Upper lobe of left lung (tissue), 6 donors: ENCODE measurements around the gene PCSK5. TPM values are rescaled to one million over a fixed set of nuclear protein-coding genes. Genes with fewer than 3 reads are reported as not detected.

Experiments used
- ATAC-seq, 2 donors: fragments of 200-7000 bp; cut with Tn5 transposase; one replicate each; pipeline ENCODE4 v1.9.1; 2022; ENCODE audit warnings: mild to moderate bottlenecking in 2 of 2, moderate library complexity in 2 of 2; ENCODE audit not compliant: low FRiP score in 2 of 2
- DNase-seq, 2 donors: peaks; one replicate each; pipeline ENCODE4 v3.0.0-alpha.2; 2019 to 2020
- H3K27ac ChIP-seq, 4 donors: fragments of 200-600 bp; sonication (generic); one replicate each; pipeline ENCODE4 v1.5.1; 2016 to 2019
- H3K27me3 ChIP-seq, 4 donors: fragments of 200-600 bp; sonication (generic); one replicate each; pipeline ENCODE4 v1.5.1; 2017 to 2019
- H3K36me3 ChIP-seq, 4 donors: fragments of 200-600 bp; sonication (generic); one replicate each; pipeline ENCODE4 v1.5.1; 2016 to 2019
- H3K4me1 ChIP-seq, 4 donors: fragments of 200-600 bp; sonication (generic); one replicate each; pipeline ENCODE4 v1.5.1; 2018 to 2019
- H3K4me3 ChIP-seq, 4 donors: fragments of 200-600 bp; sonication (generic); one replicate each; pipeline ENCODE4 v1.5.1; 2017 to 2019; ENCODE audit warnings: mild to moderate bottlenecking in 2 of 4, moderate library complexity in 1 of 4
- H3K9me3 ChIP-seq, 4 donors: fragments of 200-600 bp; sonication (generic); one replicate each; pipeline ENCODE4 v1.5.1; 2018 to 2019
- EP300 ChIP-seq, 4 donors: sonication (generic); formaldehyde crosslinking; IDR thresholded peaks; one replicate each; pipeline ENCODE4 v1.5.1; 2017; ENCODE audit warnings: antibody characterized with exemption in 4 of 4, control low read depth in 2 of 4
- POLR2A ChIP-seq, 4 donors: fragments of 450-650 bp; IDR thresholded peaks; one replicate each; pipeline ENCODE4 v1.5.1; 2016 to 2017; ENCODE audit warnings: antibody characterized with exemption in 4 of 4, mild to moderate bottlenecking in 2 of 4
- POLR2AphosphoS5 ChIP-seq, 2 donors: sonication (generic); formaldehyde crosslinking; IDR thresholded peaks; one replicate each; pipeline ENCODE4 v1.5.1; 2017; ENCODE audit warnings: antibody characterized with exemption in 2 of 2
- WGBS, 2 donors: methylation state at CpG; one replicate each; pipeline ENCODE4 v1.1.5; 2017 to 2018; 5-methylcytosine and 5-hydroxymethylcytosine counted together
- total RNA-seq, 6 donors: library from RNA; depleted of rRNA in 4 of 6; stranded (reverse); fragments of >200 nt in 4 of 6; gene quantifications; one replicate each; pipeline versions ENCODE4 v1.1.0 to v1.2.1, GENCODE V29; 2016 to 2021
- TF ChIP-seq, protein P1 (sequence below), 6 experiments: fragments of 450-650 bp in 4 of 6; fragments of 200-600 bp in 2 of 6; sonication (generic) in 2 of 6; IDR thresholded peaks; one replicate each; pipeline ENCODE4 v1.5.1; 2016 to 2019; ENCODE audit warnings: antibody characterized with exemption in 6 of 6
- donor health status: DM: no; HTN: no; CAD: no; lungs with moderate emphysema.
- donor health status: DM: no; HTN: yes; CAD: no; lungs with severe emphysema.

Gene PCSK5
- total RNA-seq, 6 donors from 2014 or later = 12.8 to 29.2 (median 18.3) TPM

GRCh38 chr9:76203373-76203772 is 312.9 kb downstream of the PCSK5 start:
- TF ChIP-seq, protein P1, sequence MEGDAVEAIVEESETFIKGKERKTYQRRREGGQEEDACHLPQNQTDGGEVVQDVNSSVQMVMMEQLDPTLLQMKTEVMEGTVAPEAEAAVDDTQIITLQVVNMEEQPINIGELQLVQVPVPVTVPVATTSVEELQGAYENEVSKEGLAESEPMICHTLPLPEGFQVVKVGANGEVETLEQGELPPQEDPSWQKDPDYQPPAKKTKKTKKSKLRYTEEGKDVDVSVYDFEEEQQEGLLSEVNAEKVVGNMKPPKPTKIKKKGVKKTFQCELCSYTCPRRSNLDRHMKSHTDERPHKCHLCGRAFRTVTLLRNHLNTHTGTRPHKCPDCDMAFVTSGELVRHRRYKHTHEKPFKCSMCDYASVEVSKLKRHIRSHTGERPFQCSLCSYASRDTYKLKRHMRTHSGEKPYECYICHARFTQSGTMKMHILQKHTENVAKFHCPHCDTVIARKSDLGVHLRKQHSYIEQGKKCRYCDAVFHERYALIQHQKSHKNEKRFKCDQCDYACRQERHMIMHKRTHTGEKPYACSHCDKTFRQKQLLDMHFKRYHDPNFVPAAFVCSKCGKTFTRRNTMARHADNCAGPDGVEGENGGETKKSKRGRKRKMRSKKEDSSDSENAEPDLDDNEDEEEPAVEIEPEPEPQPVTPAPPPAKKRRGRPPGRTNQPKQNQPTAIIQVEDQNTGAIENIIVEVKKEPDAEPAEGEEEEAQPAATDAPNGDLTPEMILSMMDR (IDR thresholded peaks at IDR 0.05) = no peak
- TF ChIP-seq POLR2A (IDR thresholded peaks at IDR 0.05) (no peak), EP300 (IDR thresholded peaks at IDR 0.05) (no peak), POLR2AphosphoS5 (IDR thresholded peaks at IDR 0.05) (no peak)
- DNase-seq (peak in 1 of 2 donors; percentile 72), ATAC-seq (no peak)
- Histone ChIP-seq H3K4me3 (no peak overlapping the region), H3K36me3 (no peaks in the 10 kb centered on the region), H3K27ac (no peak overlapping the region), H3K27me3 (no peaks in the 10 kb centered on the region), H3K4me1 (peaks cover 0 to 7% (median 3%) of the 10 kb centered on the region in 4 donors), H3K9me3 (no peaks in the 10 kb centered on the region)
- WGBS, 2 donors = 34 to 50% methylated on average over 3 of the region's 3 CpGs

DNA sequence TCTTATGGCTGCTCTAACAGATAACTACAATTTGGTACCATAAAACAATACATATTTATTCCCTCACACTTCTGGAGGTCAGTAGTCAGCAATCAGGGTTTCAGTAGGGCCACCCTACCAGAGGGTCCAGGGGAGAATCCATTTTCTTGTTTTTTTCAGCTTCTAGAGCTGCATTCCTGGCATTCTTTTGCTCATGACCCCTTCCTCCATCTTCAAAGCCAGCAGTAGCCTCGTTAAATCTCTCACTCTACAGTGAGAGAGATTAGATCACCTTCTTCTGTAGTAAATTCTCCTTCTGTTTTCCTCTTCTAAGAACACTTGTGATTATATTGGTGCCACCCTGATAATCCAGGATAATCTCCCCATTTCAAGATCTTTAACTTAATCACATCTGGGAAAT is 316.3 kb downstream of the PCSK5 start:
- Histone ChIP-seq H3K36me3 (no peaks in the 10 kb centered on the region), H3K9me3 (no peaks in the 10 kb centered on the region), H3K4me3 (no peak overlapping the region), H3K4me1 (peaks cover 0 to 7% (median 3%) of the 10 kb centered on the region in 4 donors), H3K27me3 (no peaks in the 10 kb centered on the region), H3K27ac (no peak overlapping the region)
- 31 to 43% methylated on average over 1 of the region's 1 CpG for WGBS, 2 donors
- DNase-seq (no peak), ATAC-seq (no peak)
- no peak for TF ChIP-seq EP300 (IDR thresholded peaks at IDR 0.05)
- TF ChIP-seq, protein P1 (IDR thresholded peaks at IDR 0.05) = no peak
- TF ChIP-seq POLR2A (IDR thresholded peaks at IDR 0.05) = no peak
- TF ChIP-seq POLR2AphosphoS5 (IDR thresholded peaks at IDR 0.05) = no peak

DNA sequence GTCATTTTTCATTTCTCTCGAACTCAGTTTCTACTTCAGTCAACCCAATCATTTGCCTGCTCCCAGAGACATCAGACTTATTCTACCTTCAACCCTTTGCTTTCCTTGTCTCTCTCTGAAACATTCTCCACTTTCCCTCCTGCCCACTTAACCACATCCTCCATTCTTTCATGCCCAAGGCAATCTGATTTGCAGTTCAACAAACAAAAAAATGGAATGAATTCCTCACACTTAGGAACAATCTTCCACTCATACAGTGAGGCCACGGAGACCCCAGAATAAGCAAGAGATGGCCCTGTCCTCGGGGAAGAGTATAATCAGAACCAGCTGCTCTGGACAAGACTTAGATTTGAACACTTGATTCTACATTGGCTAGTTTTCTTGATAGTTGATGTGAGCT is 323.3 kb downstream of the PCSK5 start:
- TF ChIP-seq EP300 (IDR thresholded peaks at IDR 0.05) (no peak), POLR2AphosphoS5 (IDR thresholded peaks at IDR 0.05) (no peak), POLR2A (IDR thresholded peaks at IDR 0.05) (no peak)
- TF ChIP-seq, protein P1 (IDR thresholded peaks at IDR 0.05) = no peak
- Histone ChIP-seq H3K4me1 (no peaks in the 10 kb centered on the region), H3K9me3 (no peaks in the 10 kb centered on the region), H3K27me3 (no peaks in the 10 kb centered on the region), H3K36me3 (no peaks in the 10 kb centered on the region), H3K4me3 (no peak overlapping the region), H3K27ac (no peak overlapping the region)
- DNase-seq = no peak
- WGBS, 2 donors = 85 to 91% methylated on average over 3 of the region's 3 CpGs
- ATAC-seq = no peak

- Histone ChIP-seq H3K9me3 (no peaks in the 10 kb centered on the region), H3K4me1 (no peaks in the 10 kb centered on the region), H3K36me3 (no peaks in the 10 kb centered on the region), H3K27ac (no peak overlapping the region), H3K27me3 (no peaks in the 10 kb centered on the region), H3K4me3 (no peak overlapping the region)
- WGBS, 2 donors = 56 to 92% methylated on average over 1 of the region's 1 CpG
- DNase-seq (no peak), ATAC-seq (peak in 1 of 2 donors; percentile 83)
- TF ChIP-seq, protein P1 (IDR thresholded peaks at IDR 0.05) = no peak
- TF ChIP-seq EP300 (IDR thresholded peaks at IDR 0.05) (no peak), POLR2A (IDR thresholded peaks at IDR 0.05) (no peak), POLR2AphosphoS5 (IDR thresholded peaks at IDR 0.05) (no peak)
Measured at GRCh38 chr9:76215066-76215465, 324.6 kb downstream of the PCSK5 start.

DNA sequence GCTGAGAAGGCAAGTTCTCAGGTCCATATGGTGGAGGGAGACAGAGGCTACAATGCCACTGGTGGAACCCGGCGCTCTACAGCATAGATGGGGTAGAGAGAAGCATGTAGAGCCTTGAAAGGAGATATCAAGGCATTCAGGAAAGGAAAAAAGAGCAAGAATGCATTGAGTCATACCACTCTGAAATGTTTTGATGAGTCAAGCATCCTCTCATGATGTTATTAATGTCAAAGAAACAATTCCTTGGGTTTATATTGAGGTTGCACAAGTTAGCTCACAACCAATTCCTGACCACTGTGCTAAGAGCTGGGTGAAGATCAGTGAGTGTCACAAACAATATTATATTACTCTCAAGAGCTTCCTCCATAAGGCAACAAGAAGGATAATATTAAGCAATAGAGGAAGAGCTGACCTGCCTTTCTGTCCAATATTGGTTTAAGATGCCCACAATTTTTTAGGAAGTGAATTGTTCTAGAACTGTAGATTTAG is 325.7 kb downstream of the PCSK5 start:
- DNase-seq (no peak), ATAC-seq (peak in 1 of 2 donors; percentile 84)
- Histone ChIP-seq H3K4me1 (no peaks in the 10 kb centered on the region), H3K36me3 (no peaks in the 10 kb centered on the region), H3K27ac (no peak overlapping the region), H3K27me3 (no peaks in the 10 kb centered on the region), H3K9me3 (no peaks in the 10 kb centered on the region), H3K4me3 (no peak overlapping the region)
- WGBS, 2 donors = 87 to 96% methylated on average over 2 of the region's 2 CpGs
- no peak for TF ChIP-seq EP300 (IDR thresholded peaks at IDR 0.05)
- TF ChIP-seq, protein P1 (IDR thresholded peaks at IDR 0.05) = no peak
- TF ChIP-seq POLR2A (IDR thresholded peaks at IDR 0.05) = no peak
- TF ChIP-seq POLR2AphosphoS5 (IDR thresholded peaks at IDR 0.05) = no peak
